Mammary epithelial cell (primary cell): ENCODE data around the gene SPHKAP.

ENCODE experiments used
- EZH2 ChIP-seq: IDR thresholded peaks from 2 replicates; pipeline ENCODE4 v1.6.1; 2012; ENCODE audit warnings: low read length, inconsistent platforms, borderline replicate concordance
- TF ChIP-seq, protein P1 (sequence below), 2 donors: IDR thresholded peaks in 1 of 2; conservative IDR thresholded peaks in 1 of 2; 2 replicates each; pipeline ENCODE4 v1.5.1; 2011 to 2012; ENCODE audit warnings: inconsistent platforms in 2 of 2, low read length in 2 of 2, mild to moderate bottlenecking in 2 of 2, control low read depth in 1 of 2, low read depth in 1 of 2; ENCODE audit not compliant: insufficient read depth in 1 of 2; ENCODE audit errors: extremely low read depth in 1 of 2

DNA sequence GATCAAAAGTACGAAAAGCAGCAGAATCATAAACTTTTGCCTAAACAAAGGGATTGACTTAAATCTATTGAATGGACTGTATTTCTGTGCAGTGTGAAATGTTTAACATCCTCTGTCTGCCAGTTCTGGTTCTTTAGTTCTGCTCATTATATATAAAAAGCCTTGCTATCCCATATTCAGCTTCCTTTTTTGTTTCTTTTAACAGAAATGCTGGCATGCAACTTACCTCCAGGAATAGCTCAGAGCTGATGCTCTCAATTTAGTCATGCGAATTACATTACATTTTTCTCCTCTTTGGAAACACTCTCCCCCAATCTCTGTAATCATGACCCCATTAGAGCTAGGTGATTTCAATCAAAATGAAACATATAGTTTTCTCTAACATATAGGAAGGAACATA is 73.6 kb downstream of the SPHKAP start:
- TF ChIP-seq, protein P1, sequence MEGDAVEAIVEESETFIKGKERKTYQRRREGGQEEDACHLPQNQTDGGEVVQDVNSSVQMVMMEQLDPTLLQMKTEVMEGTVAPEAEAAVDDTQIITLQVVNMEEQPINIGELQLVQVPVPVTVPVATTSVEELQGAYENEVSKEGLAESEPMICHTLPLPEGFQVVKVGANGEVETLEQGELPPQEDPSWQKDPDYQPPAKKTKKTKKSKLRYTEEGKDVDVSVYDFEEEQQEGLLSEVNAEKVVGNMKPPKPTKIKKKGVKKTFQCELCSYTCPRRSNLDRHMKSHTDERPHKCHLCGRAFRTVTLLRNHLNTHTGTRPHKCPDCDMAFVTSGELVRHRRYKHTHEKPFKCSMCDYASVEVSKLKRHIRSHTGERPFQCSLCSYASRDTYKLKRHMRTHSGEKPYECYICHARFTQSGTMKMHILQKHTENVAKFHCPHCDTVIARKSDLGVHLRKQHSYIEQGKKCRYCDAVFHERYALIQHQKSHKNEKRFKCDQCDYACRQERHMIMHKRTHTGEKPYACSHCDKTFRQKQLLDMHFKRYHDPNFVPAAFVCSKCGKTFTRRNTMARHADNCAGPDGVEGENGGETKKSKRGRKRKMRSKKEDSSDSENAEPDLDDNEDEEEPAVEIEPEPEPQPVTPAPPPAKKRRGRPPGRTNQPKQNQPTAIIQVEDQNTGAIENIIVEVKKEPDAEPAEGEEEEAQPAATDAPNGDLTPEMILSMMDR (conservative IDR thresholded peaks at IDR 0.05 in 1 of 2, IDR thresholded peaks at IDR 0.05 in 1 of 2; ENCODE audit: extremely low read depth in 1 of 2, insufficient read depth in 1 of 2, low read depth in 1 of 2, low read length in 2 of 2), result no peak
- TF ChIP-seq EZH2, result no peak
